HepG2 (cell line): Measurements from ENCODE around the gene APBB3.

Source experiments
- CREB1 ChIP-seq, 2 experiments: fragments of 450-650 bp in 1 of 2; IDR thresholded peaks; 2 replicates each; pipeline ENCODE4 v1.6.1; 2016 to 2017; ENCODE audit warnings: control low read depth in 1 of 2, mild to moderate bottlenecking in 1 of 2, missing compliant biosample characterization in 1 of 2, missing genetic modification characterization in 1 of 2
- CTCF ChIP-seq: sonication (generic); formaldehyde crosslinking; IDR thresholded peaks from 2 replicates; pipeline ENCODE4 v1.5.0; 2020; ENCODE audit warnings: mild to moderate bottlenecking, missing genetic modification reagents, moderate library complexity
- ELF4 ChIP-seq: sonication (generic); formaldehyde crosslinking; IDR thresholded peaks from 2 replicates; pipeline ENCODE4 v1.5.0; 2020; ENCODE audit warnings: missing genetic modification reagents, mild to moderate bottlenecking, moderate library complexity, borderline replicate concordance
- ERF ChIP-seq: IDR thresholded peaks from 2 replicates; pipeline ENCODE4 v1.6.1; 2018; ENCODE audit warnings: missing biosample characterization, missing genetic modification reagents
- FOXA1 ChIP-seq, 2 experiments: fragments of 450-650 bp in 1 of 2; sonication (generic) in 1 of 2; formaldehyde crosslinking in 1 of 2; IDR thresholded peaks; 2 replicates each; pipeline versions ENCODE4 v1.4.0 to v1.6.1; 2016 to 2020; ENCODE audit warnings: missing genetic modification reagents in 1 of 2
- IRF1 ChIP-seq: sonication (generic); formaldehyde crosslinking; IDR thresholded peaks from 2 replicates; pipeline ENCODE4 v1.4.0; 2020; ENCODE audit warnings: low read depth, mild to moderate bottlenecking, missing genetic modification reagents
- JUND ChIP-seq: sonication (generic); formaldehyde crosslinking; IDR thresholded peaks from 2 replicates; pipeline ENCODE4 v1.8.0; 2022; ENCODE audit warnings: mild to moderate bottlenecking, missing genetic modification reagents
- MNT ChIP-seq: fragments of 450-650 bp; IDR thresholded peaks from 2 replicates; pipeline ENCODE4 v1.6.1; 2016
- POLR2A ChIP-seq, 2 experiments: IDR thresholded peaks; 2 replicates each; pipeline ENCODE4 v1.6.1; 2011; ENCODE audit warnings: low read depth in 2 of 2, low read length in 2 of 2, mild to moderate bottlenecking in 1 of 2, moderate library complexity in 1 of 2; ENCODE audit not compliant: insufficient read depth in 1 of 2
- ZBTB44 ChIP-seq: sonication (generic); formaldehyde crosslinking; IDR thresholded peaks from 2 replicates; pipeline ENCODE4 v1.4.0; 2020; ENCODE audit warnings: missing genetic modification reagents
- ZNF639 ChIP-seq: conservative IDR thresholded peaks from 2 replicates; pipeline ENCODE4 v1.6.1; 2018; ENCODE audit warnings: missing genetic modification reagents

- TF ChIP-seq CREB1 (IDR thresholded peaks at IDR 0.05) (no peak), CREB1 (CRISPR knock-in tag; IDR thresholded peaks at IDR 0.05) (peak; percentile 75), CTCF (CRISPR knock-in tag) (no peak), JUND (CRISPR knock-in tag) (no peak), POLR2A (IDR thresholded peaks at IDR 0.05; ENCODE audit: insufficient read depth in 1 of 2, low read depth in 2 of 2, low read length in 2 of 2) (no peak), IRF1 (CRISPR knock-in tag) (no peak), FOXA1 (IDR thresholded peaks at IDR 0.05) (peak; percentile 58; the same call in 1 of the 2 replicates), FOXA1 (CRISPR knock-in tag; IDR thresholded peaks at IDR 0.05) (peak; percentile 86), ZNF639 (CRISPR knock-in tag) (no peak), ERF (0 out of 2 replicates have a peak, but pooled peaks have one; percentile 54), MNT (no peak), ELF4 (CRISPR knock-in tag) (no peak), ZBTB44 (no peak)
Measured at GRCh38 chr5:140607031-140607430, 42.6 kb upstream of the APBB3 start.
